NCI-H2227 treated with DMSO at 0.1 percent for 48 hours (cell line): ENCODE results near the gene AMOTL1.
A peak's percentile ranks its signal among the peaks of the same experiment; 100 is the strongest.

Experiments
- DNase-seq: peaks from one replicate; lab custom pipeline; 2025; lab: John Stamatoyannopoulos, UW

AMOTL1 gene

DNA sequence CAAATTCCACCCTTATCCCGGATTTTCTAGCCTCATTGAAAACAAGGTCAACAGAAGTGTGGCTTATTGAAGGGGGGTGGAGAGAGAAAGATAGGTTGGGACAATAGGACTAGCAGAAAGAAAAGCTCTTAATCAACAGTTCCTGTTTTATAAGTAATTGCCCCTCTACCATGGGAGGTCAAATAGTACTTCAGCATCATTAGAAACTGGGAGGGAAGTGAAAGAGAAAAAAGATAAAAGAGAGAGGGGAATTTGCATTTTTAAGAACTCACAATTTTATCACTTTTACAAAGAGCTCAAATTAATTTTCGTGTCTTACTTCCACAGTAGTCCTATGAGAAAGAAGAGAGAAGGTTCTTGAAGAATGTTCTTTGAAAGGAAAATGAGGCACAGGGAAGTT is 89.2 kb downstream of the AMOTL1 start:
- DNase-seq, result no peak

DNA sequence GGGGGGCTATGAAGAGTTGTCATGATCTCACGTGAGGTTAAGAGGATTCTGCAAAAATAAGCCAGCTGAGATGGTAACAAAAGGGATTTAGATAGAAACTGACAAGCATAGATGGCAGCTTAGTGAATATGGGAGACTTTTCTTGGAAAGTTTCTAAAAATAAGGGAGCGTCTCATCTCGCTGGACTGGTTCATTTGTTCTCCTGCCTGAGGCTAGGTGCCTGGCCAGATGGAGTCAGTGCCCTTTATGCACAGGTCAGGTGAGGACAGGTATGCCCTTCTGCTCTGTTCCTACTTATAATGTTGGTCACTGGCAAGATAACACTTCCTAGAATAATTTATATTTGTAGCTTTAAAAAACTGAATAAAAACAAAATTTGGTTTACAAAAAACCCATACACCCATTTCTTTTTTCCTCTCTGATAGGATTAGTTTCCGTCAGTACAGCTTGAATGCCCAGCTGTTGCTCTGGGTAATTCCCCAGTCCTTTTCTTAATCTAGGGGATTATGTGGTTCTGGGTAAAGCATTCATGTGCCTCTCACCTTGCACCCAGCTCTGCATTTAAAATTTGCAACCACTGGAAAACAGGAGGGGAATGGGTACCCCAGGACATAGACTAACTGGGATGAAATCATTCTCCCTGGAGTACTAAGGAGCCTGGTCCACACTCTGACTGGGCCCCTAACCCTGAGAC is 90.0 kb downstream of the AMOTL1 start:
- DNase-seq, result no peak

- DNase-seq, result no peak
Measured at GRCh38 chr11:94860333-94860732, 92.2 kb downstream of the AMOTL1 start.

GRCh38 chr11:94861306-94861845 is 93.2 kb downstream of the AMOTL1 start:
- DNase-seq, result no peak

GRCh38 chr11:94862926-94863880 is 95.0 kb downstream of the AMOTL1 start:
- peak; percentile 65 for DNase-seq

DNA sequence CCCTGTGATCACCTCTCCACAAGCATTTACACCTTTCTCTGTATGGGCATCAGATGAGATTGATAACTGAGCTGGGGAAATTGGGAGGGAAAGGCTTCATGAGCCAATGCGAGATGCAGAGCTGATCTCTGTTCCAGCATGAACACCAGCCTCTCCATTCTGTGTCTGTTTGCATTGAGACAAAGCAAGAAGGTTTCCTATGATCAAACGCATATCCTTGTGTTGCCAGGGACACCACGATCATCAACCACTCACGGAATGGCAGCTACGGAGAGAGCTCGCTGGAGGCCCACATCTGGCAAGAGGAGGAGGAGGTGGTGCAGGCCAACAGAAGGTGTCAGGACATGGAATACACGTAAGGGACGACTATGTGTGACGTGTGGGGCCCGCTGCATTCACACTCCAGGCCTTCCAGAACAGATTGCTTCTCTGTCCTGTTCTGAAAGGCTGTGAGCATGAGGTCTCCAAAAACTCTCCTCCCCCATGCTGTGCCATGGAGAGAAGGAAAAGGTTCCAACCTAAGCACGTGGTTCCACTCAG is 96.4 kb downstream of the AMOTL1 start:
- DNase-seq, result no peak

- DNase-seq, result peak; percentile 26
Measured at GRCh38 chr11:94866231-94866822, 98.2 kb downstream of the AMOTL1 start.

GRCh38 chr11:94866936-94867795 is 99.0 kb downstream of the AMOTL1 start:
- no peak for DNase-seq

DNA sequence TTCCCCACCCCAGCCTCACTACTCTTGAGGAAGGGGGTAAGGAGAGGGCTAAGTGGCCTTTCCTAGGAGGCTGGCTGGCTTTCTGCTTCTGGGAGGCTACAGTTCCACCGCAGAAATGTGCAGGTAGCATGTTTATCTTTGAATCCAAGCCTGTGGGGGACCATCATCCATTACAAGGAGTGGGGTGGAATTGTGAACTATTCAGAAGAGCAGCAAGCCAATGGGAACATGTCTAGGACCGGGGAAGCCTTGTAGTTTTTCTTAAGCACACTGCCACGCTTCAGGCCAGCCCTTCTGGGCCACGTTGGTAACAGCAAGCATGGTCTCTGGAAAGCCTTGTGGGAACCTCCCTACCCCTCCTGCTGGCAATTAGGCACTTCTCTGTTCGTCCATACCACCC is 100.3 kb downstream of the AMOTL1 start:
- no peak for DNase-seq

- DNase-seq, result no peak
Measured at GRCh38 chr11:94869186-94869585, 101.0 kb downstream of the AMOTL1 start.

DNA sequence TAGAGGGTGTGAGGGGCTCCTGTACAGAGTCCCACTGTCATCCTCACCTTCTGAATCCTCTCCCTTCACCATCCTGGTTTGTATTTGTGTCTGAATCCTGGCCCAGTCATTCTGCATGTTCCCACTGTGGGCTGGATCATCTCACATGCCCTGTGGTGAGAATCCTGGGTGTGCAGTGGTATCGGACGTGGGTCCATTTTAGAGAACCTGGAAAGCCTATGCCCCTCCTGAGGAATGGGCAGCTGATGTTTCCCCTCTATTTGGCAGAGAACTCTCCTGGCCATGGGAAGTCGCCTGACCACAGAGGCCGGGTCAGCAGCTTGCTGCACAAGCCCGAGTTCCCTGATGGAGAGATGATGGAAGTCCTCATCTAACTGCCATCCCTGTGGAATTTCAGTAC is 102.3 kb downstream of the AMOTL1 start:
- no peak for DNase-seq

- no peak for DNase-seq
Measured at GRCh38 chr11:94871491-94872185, 103.5 kb downstream of the AMOTL1 start.

- no peak for DNase-seq
Measured at GRCh38 chr11:94873916-94874540, 105.9 kb downstream of the AMOTL1 start.

- DNase-seq, result no peak
Measured at GRCh38 chr11:94876222-94876621, 108.1 kb downstream of the AMOTL1 start.

DNA sequence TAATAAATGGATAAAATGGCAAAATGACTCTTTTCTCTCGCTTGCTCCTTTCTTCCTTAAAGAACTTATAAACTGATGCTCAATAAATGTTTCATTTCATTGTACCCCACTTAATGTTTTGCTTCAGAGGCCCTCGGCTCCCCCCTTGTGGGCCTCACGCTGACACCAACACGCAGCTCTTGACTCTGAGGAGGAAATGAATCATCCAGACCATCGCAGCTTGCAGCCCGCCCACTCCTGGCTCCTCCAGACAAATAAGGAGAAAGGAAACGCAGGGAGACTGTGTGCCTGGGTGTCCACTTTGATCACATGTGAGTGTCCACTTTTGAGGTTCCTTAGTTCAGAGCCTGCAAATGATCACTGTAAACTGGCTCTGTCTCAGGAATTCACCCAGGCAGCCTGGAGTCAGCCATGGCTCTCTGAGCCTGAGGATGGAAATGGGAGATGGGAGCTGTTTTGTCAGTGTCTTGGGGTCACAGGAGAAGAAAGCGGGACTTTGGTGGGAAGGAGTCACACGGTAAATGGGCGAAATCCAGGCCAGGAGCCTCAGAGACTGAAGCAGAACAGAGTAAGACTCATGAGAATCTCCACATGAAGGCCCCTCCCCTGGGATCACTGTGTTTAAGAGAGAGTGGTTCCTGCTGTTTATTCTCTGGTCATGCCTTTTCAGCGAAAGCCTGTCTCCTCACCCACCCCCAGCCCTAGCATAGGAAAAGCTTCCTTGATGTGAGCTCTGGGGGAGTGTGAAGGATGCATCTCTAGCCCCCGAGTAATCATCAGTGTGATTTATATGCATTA is 108.7 kb downstream of the AMOTL1 start:
- DNase-seq, result peak; percentile 12

GRCh38 chr11:94877443-94878200 is 109.5 kb downstream of the AMOTL1 start:
- DNase-seq, result no peak

GRCh38 chr11:94879006-94879405 is 110.8 kb downstream of the AMOTL1 start:
- DNase-seq, result no peak

DNA sequence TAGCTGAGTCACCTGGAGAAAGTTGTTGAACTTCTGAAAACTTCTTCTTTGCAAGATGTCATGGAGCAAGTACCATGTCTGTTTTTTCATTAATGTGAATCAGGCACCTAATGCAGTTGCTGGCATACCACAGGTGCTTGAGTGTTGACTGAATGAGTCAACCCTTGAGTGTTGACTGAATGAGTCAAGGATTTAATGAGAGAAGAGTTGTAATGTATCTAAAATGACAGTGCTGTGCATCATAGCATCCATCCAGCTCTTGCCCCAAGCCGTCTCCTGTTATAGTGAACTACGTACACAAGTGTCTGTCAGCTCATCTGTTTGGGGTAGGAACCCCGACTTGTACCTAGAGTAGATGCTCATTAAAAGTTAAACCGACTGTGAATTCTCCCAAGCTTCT is 112.1 kb downstream of the AMOTL1 start:
- DNase-seq, result no peak

DNA sequence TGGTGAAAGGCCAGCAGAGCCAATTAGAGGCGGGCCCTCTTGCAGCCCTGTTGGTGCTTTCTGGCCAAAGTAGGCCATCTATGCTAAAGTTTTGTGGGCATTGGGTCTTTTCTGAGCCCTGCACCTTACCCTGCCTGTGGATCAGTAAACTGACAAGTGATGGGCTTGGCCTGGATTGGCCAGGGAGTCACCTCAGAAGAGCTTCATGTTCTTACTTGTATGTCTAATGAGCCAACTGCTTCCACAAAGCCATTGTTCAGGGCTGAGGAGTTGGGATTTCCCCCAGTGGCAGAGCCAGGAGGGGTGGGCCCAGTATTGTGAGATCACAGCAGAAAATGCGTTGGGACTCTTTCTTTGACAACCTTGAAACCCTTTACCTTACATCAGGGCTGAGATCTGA is 114.8 kb downstream of the AMOTL1 start:
- DNase-seq, result no peak
